Measurements from ENCODE around the gene SMARCAL1.
A peak's percentile ranks its signal among the peaks of the same experiment; 100 is the strongest.

Gene SMARCAL1

DNA sequence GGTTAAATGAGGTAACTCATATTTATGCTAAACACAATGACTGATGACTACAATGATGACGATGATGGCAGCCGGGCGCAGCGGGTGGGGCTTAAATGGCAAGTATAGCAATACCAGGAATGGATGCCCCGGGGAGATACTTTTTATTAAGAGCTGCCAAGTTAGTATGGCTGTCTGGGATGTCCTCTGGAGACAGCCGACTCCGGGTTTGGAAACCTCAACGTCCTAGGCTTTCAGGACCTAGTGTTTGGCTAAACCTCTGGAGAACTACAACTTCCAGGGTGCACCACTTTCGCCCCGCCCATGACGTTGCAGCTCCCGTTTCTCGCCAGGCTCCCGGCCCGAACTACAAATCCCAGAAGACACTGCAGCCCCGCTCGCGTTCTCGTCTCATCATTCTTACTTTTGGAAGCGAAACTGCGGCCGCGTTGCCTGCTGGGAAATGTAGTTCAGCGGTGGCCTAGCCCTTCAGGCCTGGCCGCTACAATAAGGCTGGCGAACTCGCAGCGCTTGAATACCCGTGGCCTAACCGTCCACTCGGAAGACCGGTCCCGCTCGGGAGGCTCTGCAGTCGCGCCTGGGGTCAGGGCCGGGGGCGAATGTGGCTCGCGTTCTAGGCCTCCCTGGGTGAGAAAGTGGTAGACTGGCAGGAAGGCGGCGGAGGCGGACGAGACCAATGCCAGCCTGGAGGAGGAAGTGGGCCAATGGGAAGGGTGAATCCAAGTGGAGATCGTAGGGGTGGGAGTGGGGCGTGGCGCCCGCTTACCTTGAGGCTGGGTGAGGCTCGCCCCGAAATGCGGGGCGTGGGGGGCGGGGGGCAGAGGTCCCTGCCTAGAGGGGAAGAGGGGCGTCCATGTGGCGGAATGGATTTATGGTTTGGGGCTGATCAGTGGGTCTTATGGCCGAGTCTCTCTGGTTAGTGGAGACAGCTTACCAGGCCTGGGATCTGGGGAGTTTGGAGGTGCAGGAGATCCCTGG, at the start of gene SMARCAL1:
Gene SMARCAL1, plus strand, starts transcription at position 463 of the 978 bp plus-strand sequence. CDS start 2,221 bp downstream, outside the sequence.
- H3K4me3 ChIP-seq (replicated peaks in 1 of 2; ENCODE audit: low read depth in 2 of 2, low read length in 2 of 2), result peak within 1 kb of the TSS; percentile 74 to 82
- TF ChIP-seq, protein P1, sequence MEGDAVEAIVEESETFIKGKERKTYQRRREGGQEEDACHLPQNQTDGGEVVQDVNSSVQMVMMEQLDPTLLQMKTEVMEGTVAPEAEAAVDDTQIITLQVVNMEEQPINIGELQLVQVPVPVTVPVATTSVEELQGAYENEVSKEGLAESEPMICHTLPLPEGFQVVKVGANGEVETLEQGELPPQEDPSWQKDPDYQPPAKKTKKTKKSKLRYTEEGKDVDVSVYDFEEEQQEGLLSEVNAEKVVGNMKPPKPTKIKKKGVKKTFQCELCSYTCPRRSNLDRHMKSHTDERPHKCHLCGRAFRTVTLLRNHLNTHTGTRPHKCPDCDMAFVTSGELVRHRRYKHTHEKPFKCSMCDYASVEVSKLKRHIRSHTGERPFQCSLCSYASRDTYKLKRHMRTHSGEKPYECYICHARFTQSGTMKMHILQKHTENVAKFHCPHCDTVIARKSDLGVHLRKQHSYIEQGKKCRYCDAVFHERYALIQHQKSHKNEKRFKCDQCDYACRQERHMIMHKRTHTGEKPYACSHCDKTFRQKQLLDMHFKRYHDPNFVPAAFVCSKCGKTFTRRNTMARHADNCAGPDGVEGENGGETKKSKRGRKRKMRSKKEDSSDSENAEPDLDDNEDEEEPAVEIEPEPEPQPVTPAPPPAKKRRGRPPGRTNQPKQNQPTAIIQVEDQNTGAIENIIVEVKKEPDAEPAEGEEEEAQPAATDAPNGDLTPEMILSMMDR (IDR thresholded peaks at IDR 0.05; ENCODE audit: low read depth, low read length), result no peak
- peak; percentile 98 to 99 for DNase-seq (ENCODE audit: low read depth in 2 of 2)

DNA sequence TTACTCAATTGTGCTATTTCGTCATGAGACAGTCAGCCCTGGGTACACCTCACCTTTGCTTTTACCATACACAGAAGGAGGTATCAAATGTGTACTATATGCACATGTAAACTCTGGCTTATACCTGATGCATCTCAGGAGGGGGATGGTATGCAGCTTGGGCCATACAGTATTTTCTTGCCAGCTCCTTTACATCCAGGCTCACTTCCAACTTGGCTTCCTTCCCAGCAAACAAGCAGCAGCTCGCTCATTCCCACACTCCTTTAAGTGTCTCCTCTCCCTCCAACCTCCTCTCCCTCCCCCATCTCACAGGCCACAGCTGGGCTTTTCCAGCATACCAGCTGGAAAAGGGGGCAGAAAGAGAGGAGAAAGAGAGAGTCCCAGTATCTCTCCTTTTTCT, 49.6 kb upstream of the SMARCAL1 start:
- TF ChIP-seq, protein P1 (IDR thresholded peaks at IDR 0.05; ENCODE audit: low read depth, low read length), result no peak
- DNase-seq (ENCODE audit: low read depth in 2 of 2), result peak; percentile 76 to 93
- no peak overlapping the region for H3K4me3 ChIP-seq (replicated peaks in 1 of 2; ENCODE audit: low read depth in 2 of 2, low read length in 2 of 2)

DNA sequence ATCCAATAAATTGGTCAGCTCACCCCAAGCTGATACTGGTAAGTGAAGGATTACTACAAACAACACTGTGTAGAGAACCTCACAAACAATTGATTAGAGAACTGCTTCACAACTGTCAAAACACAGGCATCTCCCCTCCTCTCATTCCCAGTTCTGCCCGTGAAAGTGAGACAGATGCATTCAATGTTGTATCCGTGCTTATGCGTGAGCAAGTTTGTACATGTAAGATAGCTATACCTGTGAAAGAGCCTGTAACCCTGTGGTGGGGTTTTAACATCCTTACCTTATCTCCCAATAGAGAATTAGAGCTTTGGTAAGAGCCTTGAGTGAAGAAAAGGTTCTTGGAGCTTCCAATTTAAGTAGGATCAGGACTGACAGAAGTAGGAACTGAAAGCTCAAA, 49.1 kb upstream of the SMARCAL1 start:
- no peak for DNase-seq (ENCODE audit: low read depth in 2 of 2)
- H3K4me3 ChIP-seq (replicated peaks in 1 of 2; ENCODE audit: low read depth in 2 of 2, low read length in 2 of 2), result no peak overlapping the region
- TF ChIP-seq, protein P1 (IDR thresholded peaks at IDR 0.05; ENCODE audit: low read depth, low read length), result no peak

DNA sequence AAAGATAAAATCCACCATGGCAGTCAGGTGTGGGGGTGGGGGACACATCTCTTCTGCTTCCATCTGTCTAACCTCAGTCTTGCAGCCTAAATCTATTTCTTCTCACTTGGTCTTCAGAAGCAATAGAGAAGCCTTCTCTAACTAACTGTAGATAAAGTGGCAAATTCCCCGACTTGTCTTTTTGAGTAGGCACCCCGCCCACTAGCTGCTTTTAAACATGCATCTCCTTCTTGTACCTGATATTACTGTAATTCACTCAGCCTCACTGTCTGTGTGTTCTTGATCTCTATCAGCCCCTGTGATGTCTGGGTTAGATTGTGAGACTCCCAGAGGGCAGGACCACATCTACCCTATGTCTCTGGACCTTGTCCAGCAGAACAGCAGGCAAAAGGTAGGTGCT, 46.8 kb upstream of the SMARCAL1 start:
- TF ChIP-seq, protein P1 (IDR thresholded peaks at IDR 0.05; ENCODE audit: low read depth, low read length), result no peak
- no peak for DNase-seq (ENCODE audit: low read depth in 2 of 2)
- H3K4me3 ChIP-seq (replicated peaks in 1 of 2; ENCODE audit: low read depth in 2 of 2, low read length in 2 of 2), result no peak overlapping the region

DNA sequence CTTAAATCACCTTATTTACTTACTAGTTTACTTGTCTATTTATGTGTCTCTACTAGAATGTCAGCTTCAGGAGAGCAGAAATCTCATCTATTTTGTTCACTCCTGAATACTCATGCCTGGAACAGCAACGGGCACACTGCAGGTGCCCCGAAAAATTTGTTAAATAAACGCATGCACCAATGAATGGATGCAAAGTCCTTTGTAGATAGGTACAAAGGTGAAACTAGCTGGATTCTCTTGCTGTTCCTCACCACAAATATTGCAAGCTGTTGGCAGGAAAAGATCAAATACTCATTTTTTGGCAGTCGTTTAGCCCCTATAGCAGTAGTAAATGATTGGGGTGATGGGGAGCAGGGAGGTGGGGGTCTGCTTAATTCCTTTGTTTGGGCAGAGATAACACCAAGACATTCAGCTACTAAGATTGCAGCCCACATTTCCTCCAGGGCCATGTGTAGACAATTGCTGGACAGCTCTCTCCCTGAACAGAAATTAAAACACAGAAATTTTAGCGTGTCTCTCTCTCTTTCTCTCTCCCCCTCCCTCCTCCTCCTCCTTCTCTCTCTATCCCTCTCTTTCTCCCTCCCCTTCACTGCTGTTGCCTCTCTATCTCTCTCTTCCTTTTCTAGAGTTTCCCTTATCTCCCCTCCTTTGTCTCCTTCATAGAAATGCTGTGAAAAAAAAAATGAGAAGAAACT, 45.4 kb upstream of the SMARCAL1 start:
- peak in 1 of 2 donors; percentile 35 for DNase-seq (ENCODE audit: low read depth in 2 of 2)
- TF ChIP-seq, protein P1 (IDR thresholded peaks at IDR 0.05; ENCODE audit: low read depth, low read length), result no peak
- H3K4me3 ChIP-seq (replicated peaks in 1 of 2; ENCODE audit: low read depth in 2 of 2, low read length in 2 of 2), result no peak overlapping the region

DNA sequence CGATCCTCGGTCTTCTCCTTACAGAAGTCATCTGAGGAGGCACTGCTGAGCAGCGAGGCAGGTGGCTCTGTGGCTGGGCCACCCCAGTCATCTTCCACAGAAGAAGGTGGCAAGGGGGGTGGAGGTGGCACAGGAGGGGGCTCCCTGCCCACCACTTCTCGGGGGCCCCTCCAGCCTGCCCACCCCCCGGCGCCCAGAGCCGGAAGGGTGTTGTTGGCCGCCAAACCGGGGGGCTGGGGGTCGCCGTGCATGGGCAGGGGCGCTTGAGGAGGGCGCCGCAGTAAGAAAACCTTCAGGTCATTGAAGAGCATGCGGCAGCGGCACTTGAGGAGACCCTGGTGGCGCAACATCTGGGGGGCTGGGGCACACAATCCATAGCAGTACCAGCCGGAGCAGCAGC, 42.5 kb upstream of the SMARCAL1 start:
- no peak for DNase-seq (ENCODE audit: low read depth in 2 of 2)
- H3K4me3 ChIP-seq (replicated peaks in 1 of 2; ENCODE audit: low read depth in 2 of 2, low read length in 2 of 2), result no peak overlapping the region
- TF ChIP-seq, protein P1 (IDR thresholded peaks at IDR 0.05; ENCODE audit: low read depth, low read length), result no peak

Data from cardiac fibroblast (primary cell).